ENCODE results near the gene PHETA1.

GRCh38 chr12:111328138-111328537 lies 40.8 kb downstream of the PHETA1 start:
- no peak for TF ChIP-seq POLR2AphosphoS5 (IDR thresholded peaks at IDR 0.05; ENCODE audit: low read depth, low read length)
- no peak for TF ChIP-seq POLR2A (IDR thresholded peaks at IDR 0.05; ENCODE audit: low read depth, low read length)
- no peak for TF ChIP-seq TAF1 (IDR thresholded peaks at IDR 0.05; ENCODE audit: borderline replicate concordance, low read depth, low read length)
